Ovary (tissue), 9 donors: Measurements from ENCODE around the gene SPEF2. TPM values are rescaled to one million over a fixed set of nuclear protein-coding genes. Genes with fewer than 3 reads are reported as not detected.
A peak's percentile ranks its signal among the peaks of the same experiment; 100 is the strongest.

ENCODE experiments used
- DNase-seq, 5 donors: peaks; one replicate each; pipeline ENCODE4 v3.0.0-alpha.2; 2019 to 2020
- H3K27ac ChIP-seq, 2 donors: fragments of 200-600 bp; one replicate each; pipeline versions ENCODE4 v1.5.1 to v1.8.0; 2019 to 2022
- H3K27me3 ChIP-seq: fragments of 200-600 bp; one replicate; pipeline ENCODE4 v1.8.0; 2022
- H3K36me3 ChIP-seq: fragments of 200-600 bp; sonication (generic); one replicate; pipeline ENCODE4 v1.5.1; 2019
- H3K4me1 ChIP-seq: one replicate; pipeline ENCODE4 v1.8.1; 2013; ENCODE audit warnings: mild to moderate bottlenecking, moderate library complexity; ENCODE audit not compliant: insufficient read depth
- H3K4me3 ChIP-seq: fragments of 200-600 bp; sonication (generic); one replicate; pipeline ENCODE4 v1.5.1; 2017
- H3K9me3 ChIP-seq, 2 donors: fragments of 200-600 bp in 1 of 2; sonication (generic) in 1 of 2; one replicate each; pipeline versions ENCODE4 v1.5.1 to v1.8.1; 2013 to 2019; ENCODE audit warnings: mild to moderate bottlenecking in 1 of 2, moderate library complexity in 1 of 2
- EP300 ChIP-seq: sonication (generic); formaldehyde crosslinking; IDR thresholded peaks from one replicate; pipeline ENCODE4 v1.6.1; 2017; ENCODE audit warnings: antibody characterized with exemption
- POLR2A ChIP-seq: fragments of 450-650 bp; IDR thresholded peaks from one replicate; pipeline ENCODE4 v1.6.1; 2017; ENCODE audit warnings: antibody characterized with exemption, mild to moderate bottlenecking, moderate library complexity
- WGBS, 3 donors: extraction: QIAGEN DNeasy Blood & Tissue Kit in 1 of 3; methylation state at CpG; one replicate each; pipeline versions ENCODE4 v1.1.5 to v1.1.7; 2013 to 2017; 5-methylcytosine and 5-hydroxymethylcytosine counted together
- intact Hi-C, 4 donors: fragments of 100-400 bp; cut with DNase I; formaldehyde crosslinking; loops; one replicate each; pipeline versions ENCODE4 v1.11.0 to v1.15.1; 2022 to 2023
- polyA plus RNA-seq, 2 donors: library from polyadenylated mRNA; stranded (reverse); fragments of 200-250 nt in 1 of 2; fragments of 350-450 nt in 1 of 2; fragmentation: Illumina TruSeq in 1 of 2; extraction: RNeasy Lipid Tissue Mini Kit (QIAGEN cat#74804) in 1 of 2; gene quantifications; one replicate each; pipeline ENCODE4 v1.2.3, GENCODE V29; 2013 to 2014
- total RNA-seq, 7 donors: library from RNA; depleted of rRNA in 2 of 7; stranded (reverse); fragments of >200 nt in 2 of 7; fragmentation: NEBNext Ultra II Directional in 3 of 7; extraction: Animal tissue kit (Norgen Biotek cat#: 25700) in 3 of 7; gene quantifications; one replicate each; pipeline versions ENCODE4 v1.1.0 to v1.2.4, GENCODE V29; 2016 to 2023
- TF ChIP-seq, protein P1 (sequence below), 3 donors: fragments of 450-650 bp in 2 of 3; fragments of 200-600 bp in 1 of 3; IDR thresholded peaks; one replicate each; pipeline versions ENCODE4 v1.5.1 to v1.8.0; 2016 to 2022; ENCODE audit warnings: antibody characterized with exemption in 3 of 3, mild to moderate bottlenecking in 1 of 3
- donor health status: DM: no; HTN: no; CAD: no; lungs with moderate emphysema.
- donor health status: DM: no; HTN: no; CAD: no.
- donor health status: Bipolar disorder and iron deficiency.
- donor health status: DM: yes; HTN: yes; CAD: no.
- donor health status: DM: no; HTN: no; CAD: no.
- donor health status: DM: yes; HTN: yes; CAD: no.

The SPEF2 gene
- total and polyA plus RNA-seq, 9 donors: 4.2 to 31.8 (median 9.0) TPM

DNA sequence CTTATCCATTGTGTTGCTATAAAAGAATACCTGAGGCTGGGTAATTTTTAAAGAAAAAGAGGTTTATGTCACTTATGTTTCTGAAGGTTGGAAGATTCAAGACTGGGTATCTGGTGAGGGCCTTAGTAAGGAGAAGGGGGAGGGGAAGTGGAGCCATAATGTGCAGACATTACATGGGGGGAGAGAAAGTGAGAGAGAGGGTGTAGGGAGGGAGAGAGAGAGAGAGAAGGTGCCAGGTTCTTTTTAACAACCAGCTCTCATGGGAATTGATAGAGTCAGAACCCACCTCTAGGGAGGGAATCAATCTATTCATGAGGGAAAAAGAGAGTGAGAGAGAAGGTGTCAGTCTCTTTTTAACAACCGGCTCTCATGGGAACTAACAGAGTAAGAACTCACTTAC is 29.5 kb downstream of the SPEF2 start:
- Histone ChIP-seq H3K36me3 (no peaks in the 10 kb centered on the region), H3K9me3 (no peaks in the 10 kb centered on the region), H3K4me1 (no peaks in the 10 kb centered on the region), H3K4me3 (no peak overlapping the region), H3K27me3 (no peaks in the 10 kb centered on the region), H3K27ac (no peak overlapping the region)
- no peak for DNase-seq
- no peak for TF ChIP-seq EP300
- TF ChIP-seq, protein P1, sequence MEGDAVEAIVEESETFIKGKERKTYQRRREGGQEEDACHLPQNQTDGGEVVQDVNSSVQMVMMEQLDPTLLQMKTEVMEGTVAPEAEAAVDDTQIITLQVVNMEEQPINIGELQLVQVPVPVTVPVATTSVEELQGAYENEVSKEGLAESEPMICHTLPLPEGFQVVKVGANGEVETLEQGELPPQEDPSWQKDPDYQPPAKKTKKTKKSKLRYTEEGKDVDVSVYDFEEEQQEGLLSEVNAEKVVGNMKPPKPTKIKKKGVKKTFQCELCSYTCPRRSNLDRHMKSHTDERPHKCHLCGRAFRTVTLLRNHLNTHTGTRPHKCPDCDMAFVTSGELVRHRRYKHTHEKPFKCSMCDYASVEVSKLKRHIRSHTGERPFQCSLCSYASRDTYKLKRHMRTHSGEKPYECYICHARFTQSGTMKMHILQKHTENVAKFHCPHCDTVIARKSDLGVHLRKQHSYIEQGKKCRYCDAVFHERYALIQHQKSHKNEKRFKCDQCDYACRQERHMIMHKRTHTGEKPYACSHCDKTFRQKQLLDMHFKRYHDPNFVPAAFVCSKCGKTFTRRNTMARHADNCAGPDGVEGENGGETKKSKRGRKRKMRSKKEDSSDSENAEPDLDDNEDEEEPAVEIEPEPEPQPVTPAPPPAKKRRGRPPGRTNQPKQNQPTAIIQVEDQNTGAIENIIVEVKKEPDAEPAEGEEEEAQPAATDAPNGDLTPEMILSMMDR (IDR thresholded peaks at IDR 0.05): no peak
- TF ChIP-seq POLR2A: no peak
- intact Hi-C loops: no loop called here
- 83 to 100% (median 96%) methylated on average over 1 of the region's 1 CpG for whole genome bisulfite sequencing, 3 donors

DNA sequence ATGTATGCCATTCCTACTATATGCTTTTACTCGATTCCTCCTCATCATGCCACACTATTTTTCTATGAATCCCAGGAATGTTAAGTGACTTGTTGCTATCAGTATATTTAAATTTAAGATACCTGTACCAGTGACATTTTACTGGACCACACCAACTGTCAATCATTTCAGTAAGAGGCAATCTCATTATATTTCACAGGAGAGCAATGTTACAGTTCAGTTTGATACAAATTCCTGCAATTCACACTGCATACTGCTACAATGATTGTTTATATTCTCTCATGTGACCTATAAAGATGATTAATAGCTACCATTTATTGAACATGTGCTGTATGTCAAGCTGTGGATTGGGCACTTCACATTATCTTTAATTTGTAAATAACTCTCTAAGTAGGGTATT is 30.0 kb downstream of the SPEF2 start:
- Histone ChIP-seq H3K27me3 (no peaks in the 10 kb centered on the region), H3K9me3 (no peaks in the 10 kb centered on the region), H3K4me3 (no peak overlapping the region), H3K27ac (no peak overlapping the region), H3K36me3 (no peaks in the 10 kb centered on the region), H3K4me1 (no peaks in the 10 kb centered on the region)
- TF ChIP-seq EP300: no peak
- no peak for TF ChIP-seq POLR2A
- TF ChIP-seq, protein P1 (IDR thresholded peaks at IDR 0.05): no peak
- intact Hi-C loops: no loop called here
- WGBS, 3 donors: 97 to 100% (median 97%) methylated on average over 1 of the region's 1 CpG
- DNase-seq: no peak

DNA sequence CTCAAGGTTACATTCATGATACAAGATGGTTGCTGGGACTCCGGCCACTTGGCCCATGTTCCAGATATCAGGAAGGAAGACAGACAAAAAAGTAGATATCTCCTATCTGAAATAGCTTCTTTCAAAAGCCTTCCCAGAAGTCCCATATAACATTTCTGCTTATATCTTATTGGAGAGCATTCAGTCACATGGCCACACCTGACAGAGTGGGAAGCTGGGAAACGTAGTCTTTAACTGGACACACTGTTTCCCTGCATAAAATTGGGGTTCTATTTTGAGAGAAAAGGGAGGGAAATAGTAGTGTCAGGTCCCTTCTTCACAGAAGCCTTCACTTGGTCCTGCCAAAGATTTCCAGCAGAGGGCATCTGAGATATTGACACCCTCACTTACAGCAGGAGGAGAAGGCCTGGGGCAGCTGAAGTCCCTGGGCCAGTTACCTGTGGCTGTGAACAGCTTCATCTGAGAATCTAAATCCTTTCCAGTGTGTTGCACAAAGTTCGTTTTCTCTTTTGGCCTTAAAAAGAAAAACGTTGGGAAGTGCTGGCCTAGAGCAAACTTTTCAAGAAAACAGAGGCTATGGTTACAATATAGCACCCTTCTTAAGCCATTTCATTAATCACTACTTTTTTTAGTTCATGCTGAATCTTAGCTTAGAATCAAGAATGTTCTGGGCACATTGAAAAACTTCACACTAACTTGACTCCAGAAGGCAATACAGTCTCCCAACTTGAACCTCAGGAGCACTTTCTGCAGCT is 33.5 kb downstream of the SPEF2 start:
- DNase-seq: peak in 1 of 5 donors; percentile 16
- intact Hi-C loops: no loop called here
- 41 to 71% (median 51%) methylated on average over 4 of the region's 4 CpGs for WGBS, 3 donors
- Histone ChIP-seq H3K36me3 (no peaks in the 10 kb centered on the region), H3K4me1 (no peaks in the 10 kb centered on the region), H3K27me3 (no peaks in the 10 kb centered on the region), H3K4me3 (no peak overlapping the region), H3K9me3 (no peaks in the 10 kb centered on the region), H3K27ac (no peak overlapping the region)
- TF ChIP-seq EP300 (no peak), POLR2A (no peak)

DNA sequence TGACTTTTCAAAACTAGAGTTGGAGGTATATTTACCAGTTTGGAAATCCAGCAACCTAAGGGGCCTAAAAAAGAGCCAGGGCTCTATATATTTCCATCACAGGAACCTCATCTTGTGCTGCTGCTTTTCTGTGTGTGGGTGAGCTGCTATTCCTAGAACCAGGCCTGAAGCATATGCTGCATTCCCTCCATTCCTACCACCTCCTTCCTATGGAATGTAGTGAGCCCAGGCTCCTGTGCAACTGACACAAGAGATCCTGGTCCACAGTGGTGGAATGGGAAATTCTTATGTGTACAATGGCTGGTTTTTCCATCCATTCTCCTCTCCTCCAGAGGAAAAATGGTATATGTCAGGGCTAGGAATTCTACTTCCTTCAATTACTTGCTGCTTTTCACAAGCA is 39.1 kb downstream of the SPEF2 start:
- no peak for DNase-seq
- H3K27ac ChIP-seq: no peak overlapping the region
- intact Hi-C loops: no loop called here
- no peaks in the 10 kb centered on the region for H3K9me3 ChIP-seq
- TF ChIP-seq POLR2A (no peak), EP300 (no peak)
- TF ChIP-seq, protein P1 (IDR thresholded peaks at IDR 0.05): no peak
- H3K4me3 ChIP-seq: no peak overlapping the region
- no peaks in the 10 kb centered on the region for H3K4me1 ChIP-seq
- H3K27me3 ChIP-seq: no peaks in the 10 kb centered on the region
- H3K36me3 ChIP-seq: no peaks in the 10 kb centered on the region

DNA sequence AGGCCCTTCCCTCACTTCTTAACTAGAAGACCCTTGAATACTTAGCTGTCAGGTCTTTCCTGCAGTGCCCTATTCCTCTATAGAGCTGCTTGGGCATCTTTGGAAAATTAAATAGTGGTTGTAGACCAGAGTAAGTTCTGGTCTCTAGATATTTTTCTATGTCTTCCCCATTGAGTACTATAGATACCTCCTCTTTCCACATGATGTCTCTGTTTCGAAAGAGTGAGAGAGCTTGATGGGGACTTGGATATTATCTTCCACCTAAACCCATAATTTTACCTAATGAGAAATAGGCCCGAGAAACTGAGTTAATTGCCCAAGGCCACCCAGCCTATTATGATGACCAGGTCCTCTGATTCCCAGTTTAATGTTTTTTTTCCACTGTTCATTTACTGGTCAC is 40.2 kb downstream of the SPEF2 start:
- Histone ChIP-seq H3K36me3 (no peaks in the 10 kb centered on the region), H3K4me1 (no peaks in the 10 kb centered on the region), H3K4me3 (no peak overlapping the region), H3K27ac (no peak overlapping the region), H3K9me3 (no peaks in the 10 kb centered on the region), H3K27me3 (no peaks in the 10 kb centered on the region)
- no peak for DNase-seq
- TF ChIP-seq EP300 (no peak), POLR2A (no peak)
- TF ChIP-seq, protein P1 (IDR thresholded peaks at IDR 0.05): no peak
- 68 to 88% (median 74%) methylated on average over 2 of the region's 2 CpGs for whole genome bisulfite sequencing, 3 donors
- intact Hi-C loops: no loop called here
